Neural cell (in vitro differentiated cells): ENCODE data around the gene KATNIP. TPM values are rescaled to one million over a fixed set of nuclear protein-coding genes. Genes with fewer than 3 reads are reported as not detected.

Source experiments
- H2AFZ ChIP-seq: fragments of 200-600, 300-800 bp; sonication (generic), shearing (Covaris generic); 2 replicates; pipeline ENCODE4 v1.6.0; 2014; ENCODE audit warnings: low read depth, mild to moderate bottlenecking, antibody characterized with exemption, low read length, moderate library complexity
- H3F3A ChIP-seq: fragments of 200-600 bp; shearing (Covaris generic); 2 replicates; pipeline ENCODE4 v1.6.1; 2016; ENCODE audit warnings: mild to moderate bottlenecking, moderate library complexity, mixed read lengths, antibody characterized with exemption, low read length; ENCODE audit not compliant: insufficient read depth, poor library complexity, severe bottlenecking
- H3K27ac ChIP-seq: fragments of 200-600, 300-800 bp; sonication (generic), shearing (Covaris generic); 2 replicates; pipeline ENCODE4 v1.5.1; 2014; ENCODE audit warnings: mild to moderate bottlenecking, low read length, moderate library complexity
- H3K27me3 ChIP-seq: fragments of 300-800, 200-600 bp; sonication (generic), shearing (Covaris generic); 2 replicates; pipeline ENCODE4 v1.6.0; 2014; ENCODE audit warnings: mild to moderate bottlenecking, low read depth, low read length, moderate library complexity; ENCODE audit not compliant: insufficient read depth
- H3K36me3 ChIP-seq: fragments of 300-800, 200-600 bp; sonication (generic), shearing (Covaris generic); 2 replicates; pipeline ENCODE4 v1.5.1; 2014; ENCODE audit warnings: mild to moderate bottlenecking, antibody characterized with exemption, low read length, moderate library complexity; ENCODE audit not compliant: insufficient read depth
- H3K4me2 ChIP-seq: fragments of 300-800, 200-600 bp; sonication (generic), shearing (Covaris generic); 2 replicates; pipeline ENCODE4 v1.6.0; 2014; ENCODE audit warnings: mild to moderate bottlenecking, low read length
- H3K4me3 ChIP-seq: fragments of 300-800, 200-600 bp; sonication (generic), shearing (Covaris generic); 2 replicates; pipeline ENCODE4 v1.5.1; 2014; ENCODE audit warnings: mild to moderate bottlenecking, low read length, moderate library complexity
- H3K79me2 ChIP-seq: fragments of 200-600 bp; shearing (Covaris generic); replicated peaks from 2 replicates; pipeline ENCODE4 v1.6.0; 2014; ENCODE audit warnings: mild to moderate bottlenecking, low read length, moderate library complexity; ENCODE audit not compliant: insufficient read depth
- H3K9ac ChIP-seq: fragments of 300-800, 200-600 bp; sonication (generic), shearing (Covaris generic); 2 replicates; pipeline ENCODE4 v1.6.1; 2016; ENCODE audit warnings: mild to moderate bottlenecking, low read length, mixed read lengths
- H3K9me2 ChIP-seq: fragments of 200-600 bp; shearing (Covaris generic); 2 replicates; pipeline ENCODE4 v1.6.1; 2016; ENCODE audit warnings: mild to moderate bottlenecking, low read length, mixed read lengths; ENCODE audit not compliant: insufficient read depth
- H3K9me3 ChIP-seq: fragments of 200-600, 300-800 bp; sonication (generic), shearing (Covaris generic); 2 replicates; pipeline ENCODE4 v1.6.1; 2016; ENCODE audit warnings: mild to moderate bottlenecking, mixed run types, low read length, moderate library complexity, mixed read lengths
- H4K20me1 ChIP-seq: fragments of 200-600 bp; shearing (Covaris generic); 2 replicates; pipeline ENCODE4 v1.6.1; 2016; ENCODE audit warnings: mild to moderate bottlenecking, mixed run types; ENCODE audit not compliant: insufficient read depth
- CTCF ChIP-seq: fragments of 450-650 bp; IDR thresholded peaks from 2 replicates; pipeline ENCODE4 v1.5.1; 2014; ENCODE audit warnings: antibody characterized with exemption, mild to moderate bottlenecking, moderate library complexity; ENCODE audit not compliant: poor library complexity, severe bottlenecking
- POLR2AphosphoS5 ChIP-seq: IDR thresholded peaks from 2 replicates; pipeline ENCODE4 v1.6.1; 2012
- REST ChIP-seq: IDR thresholded peaks from 2 replicates; pipeline ENCODE4 v1.6.1; 2012; ENCODE audit warnings: borderline replicate concordance
- SMC3 ChIP-seq: fragments of 450-650 bp; conservative IDR thresholded peaks from 2 replicates; pipeline ENCODE4 v1.6.1; 2014; ENCODE audit warnings: antibody characterized with exemption, mild to moderate bottlenecking, moderate library complexity; ENCODE audit not compliant: poor library complexity
- TAF1 ChIP-seq: IDR thresholded peaks from 2 replicates; pipeline ENCODE4 v1.6.1; 2012; ENCODE audit warnings: low read depth
- polyA plus RNA-seq: library from polyadenylated mRNA; depleted of rRNA; stranded (reverse); fragments of >200 nt; gene quantifications from 2 replicates; pipeline ENCODE4 v1.2.3, GENCODE V29; 2014

KATNIP gene
- polyA plus RNA-seq, 1 donor from 2014 or later: 6.4 TPM

GRCh38 chr16:27549464-27549745 lies 539 bp upstream of the KATNIP start:
- Histone ChIP-seq H3K36me3 (no peaks in the 10 kb centered on the region), H3K9me2 (no peaks in the 10 kb centered on the region), H3K27ac (peak overlapping the region; percentile 75), H3F3A (no peaks in the 10 kb centered on the region), H2AFZ (peak overlapping the region; percentile 73), H3K9me3 (no peaks in the 10 kb centered on the region), H3K4me2 (peak overlapping the region; percentile 80), H3K4me3 (peak overlapping the region; percentile 92), H3K79me2 (peaks cover 31% of the 10 kb centered on the region), H3K9ac (peak overlapping the region; percentile 81), H3K27me3 (no peaks in the 10 kb centered on the region), H4K20me1 (no peaks in the 10 kb centered on the region)
- no peak for TF ChIP-seq CTCF

- peak overlapping the region; percentile 86 for H3K27ac ChIP-seq
Observed at GRCh38 chr16:27550582-27550920, 607 bp downstream of the KATNIP start.

More at GRCh38 chr16:27550582-27550920, 607 bp downstream of the KATNIP start:
- Histone ChIP-seq H2AFZ (peak overlapping the region; percentile 97), H3K4me2 (peak overlapping the region; percentile 76), H3K4me3 (peak overlapping the region; percentile 92), H3K9ac (peak overlapping the region; percentile 95), H3K79me2 (peaks cover 31% of the 10 kb centered on the region), H3K27me3 (no peaks in the 10 kb centered on the region), H4K20me1 (no peaks in the 10 kb centered on the region), H3F3A (no peaks in the 10 kb centered on the region), H3K9me3 (no peaks in the 10 kb centered on the region), H3K9me2 (no peaks in the 10 kb centered on the region), H3K36me3 (no peaks in the 10 kb centered on the region)
- TF ChIP-seq POLR2AphosphoS5 (no peak), REST (no peak), CTCF (no peak), SMC3 (no peak), TAF1 (no peak)
